SK-N-SH (cell line): Measurements from ENCODE around the gene EDRF1. TPM values are rescaled to one million over a fixed set of nuclear protein-coding genes. Genes with fewer than 3 reads are reported as not detected.

Experiments used
- CTCF ChIA-PET: fragments of 300-600, 350-600 bp; formaldehyde crosslinking; extraction: SDS; loops from one replicate; lab custom pipeline; 2021; lab: Yijun Ruan, JAX
- POLR2A ChIA-PET: fragments of 350-600 bp; sonication (Branson Sonifier 250); formaldehyde crosslinking; extraction: SDS; loops from one replicate; lab custom pipeline; 2020; ENCODE audit warnings: antibody characterized with exemption, inconsistent platforms; lab: Yijun Ruan, JAX
- DNase-seq: peaks from one replicate; pipeline ENCODE4 v3.0.0; 2012
- H2AFZ ChIP-seq: fragments of 200-600 bp; sonication (generic); 2 replicates; pipeline ENCODE4 v1.8.1; 2016; ENCODE audit warnings: antibody characterized with exemption, mild to moderate bottlenecking, low read depth
- H3F3A ChIP-seq: fragments of 200-600 bp; sonication (generic); replicated peaks from 2 replicates; pipeline ENCODE3; 2016; ENCODE audit warnings: antibody characterized with exemption, mild to moderate bottlenecking; ENCODE audit not compliant: insufficient read depth
- H3K27ac ChIP-seq, 2 experiments: fragments of 200-500 bp in 1 of 2; fragments of 200-600 bp in 1 of 2; sonication (Bioruptor generic) in 1 of 2; sonication (generic), shearing (Covaris generic) in 1 of 2; 2 replicates each; pipeline versions ENCODE4 v1.5.1 to v1.6.1; 2014 to 2016; ENCODE audit warnings: low read depth in 2 of 2, inconsistent platforms in 1 of 2, low read length in 1 of 2, mild to moderate bottlenecking in 1 of 2, mixed read lengths in 1 of 2
- H3K27me3 ChIP-seq: fragments of 200-600 bp; sonication (generic), shearing (Covaris generic); 2 replicates; pipeline ENCODE4 v1.6.1; 2016; ENCODE audit warnings: mixed run types; ENCODE audit not compliant: insufficient read depth
- H3K36me3 ChIP-seq, 2 experiments: fragments of 200-500 bp in 1 of 2; fragments of 200-600 bp in 1 of 2; sonication (Bioruptor generic) in 1 of 2; sonication (generic) in 1 of 2; replicated peaks in 1 of 2; 2 replicates each; pipeline versions ENCODE3 to v1.5.1; 2014 to 2016; ENCODE audit warnings: low read length in 1 of 2, mild to moderate bottlenecking in 1 of 2; ENCODE audit not compliant: insufficient read depth in 2 of 2, control insufficient read depth in 1 of 2
- H3K4me1 ChIP-seq, 2 experiments: fragments of 200-500 bp in 1 of 2; fragments of 200-600 bp in 1 of 2; sonication (Bioruptor generic) in 1 of 2; sonication (generic), shearing (Covaris generic) in 1 of 2; 2 replicates each; pipeline versions ENCODE4 v1.5.1 to v1.6.1; 2014 to 2016; ENCODE audit warnings: low read depth in 1 of 2, low read length in 1 of 2, mixed run types in 1 of 2; ENCODE audit not compliant: insufficient read depth in 2 of 2, control insufficient read depth in 1 of 2
- H3K4me2 ChIP-seq: fragments of 200-600 bp; sonication (generic), shearing (Covaris generic); 2 replicates; pipeline ENCODE4 v1.6.1; 2017; ENCODE audit warnings: mixed run types
- H3K4me3 ChIP-seq, 2 experiments: fragments of 200-500 bp in 1 of 2; fragments of 200-600 bp in 1 of 2; sonication (Bioruptor generic) in 1 of 2; sonication (generic), shearing (Covaris generic) in 1 of 2; 2 replicates each; pipeline versions ENCODE4 v1.5.1 to v1.8.1; 2014 to 2016; ENCODE audit warnings: low read depth in 2 of 2, inconsistent platforms in 1 of 2, low read length in 1 of 2, mild to moderate bottlenecking in 1 of 2, mixed read lengths in 1 of 2, moderate library complexity in 1 of 2
- H3K79me2 ChIP-seq: fragments of 200-600 bp; sonication (generic); 2 replicates; pipeline ENCODE4 v1.8.1; 2017; ENCODE audit warnings: mild to moderate bottlenecking; ENCODE audit not compliant: insufficient read depth
- H3K9ac ChIP-seq: fragments of 200-600 bp; sonication (generic); 2 replicates; pipeline ENCODE4 v1.6.1; 2017; ENCODE audit warnings: mixed run types
- H3K9me2 ChIP-seq: fragments of 200-600 bp; sonication (generic); 2 replicates; pipeline ENCODE4 v1.6.1; 2017; ENCODE audit warnings: mixed run types
- H3K9me3 ChIP-seq: fragments of 200-600 bp; sonication (generic); 2 replicates; pipeline ENCODE4 v1.6.1; 2017; ENCODE audit warnings: mixed run types, mild to moderate bottlenecking, moderate library complexity
- H4K20me1 ChIP-seq: fragments of 200-600 bp; sonication (generic); 2 replicates; pipeline ENCODE4 v1.6.1; 2017; ENCODE audit warnings: mild to moderate bottlenecking, mixed run types; ENCODE audit not compliant: insufficient read depth
- CHD2 ChIP-seq: fragments of 150-350 bp; IDR thresholded peaks from 2 replicates; pipeline ENCODE4 v1.6.1; 2018; ENCODE audit warnings: low read length; ENCODE audit not compliant: partially characterized antibody
- ELF1 ChIP-seq: IDR thresholded peaks from 2 replicates; pipeline ENCODE4 v1.4.0; 2012
- EP300 ChIP-seq, 2 experiments: IDR thresholded peaks; 2 replicates each; pipeline versions ENCODE4 v1.4.0 to v1.6.1; 2012; ENCODE audit warnings: borderline replicate concordance in 1 of 2, low read depth in 1 of 2, low read length in 1 of 2
- FOSL2 ChIP-seq: IDR thresholded peaks from 2 replicates; pipeline ENCODE4 v1.4.0; 2012; ENCODE audit warnings: low read depth, mild to moderate bottlenecking, moderate library complexity, borderline replicate concordance
- MEF2A ChIP-seq: IDR thresholded peaks from 2 replicates; pipeline ENCODE4 v1.4.0; 2012; ENCODE audit warnings: low read depth, borderline replicate concordance
- MXI1 ChIP-seq: IDR thresholded peaks from 2 replicates; pipeline ENCODE4 v1.6.1; 2012; ENCODE audit warnings: mild to moderate bottlenecking, low read depth, low read length, improper control_type of control experiment
- NRF1 ChIP-seq: IDR thresholded peaks from 2 replicates; pipeline ENCODE4 v1.6.1; 2012; ENCODE audit warnings: low read depth, mild to moderate bottlenecking, low read length
- REST ChIP-seq: IDR thresholded peaks from 2 replicates; pipeline ENCODE4 v1.6.1; 2012; ENCODE audit warnings: mild to moderate bottlenecking, low read depth, low read length, moderate library complexity
- TEAD4 ChIP-seq: IDR thresholded peaks from 2 replicates; pipeline ENCODE4 v1.4.0; 2012; ENCODE audit warnings: mild to moderate bottlenecking, borderline replicate concordance; ENCODE audit not compliant: insufficient read depth
- YY1 ChIP-seq: IDR thresholded peaks from 2 replicates; pipeline ENCODE4 v1.4.0; 2012; ENCODE audit warnings: low read depth, mild to moderate bottlenecking
- WGBS: methylation state at CpG from one replicate; pipeline ENCODE4 v1.1.6; 2017; ENCODE audit warnings: low lambda C conversion rate; 5-methylcytosine and 5-hydroxymethylcytosine counted together
- polyA plus RNA-seq, 3 experiments: library from polyadenylated mRNA; depleted of rRNA; stranded (reverse); fragments of >200 nt; gene quantifications; 2 replicates each; pipeline ENCODE4 v1.2.3, GENCODE V29; 2012
- TF ChIP-seq, protein P1 (sequence below): fragments of 150-350 bp; IDR thresholded peaks from 2 replicates; pipeline ENCODE4 v1.6.1; 2016; ENCODE audit warnings: mild to moderate bottlenecking, low read depth, low read length
- TF ChIP-seq, protein P2 (sequence below): fragments of 150-350 bp; IDR thresholded peaks from 2 replicates; pipeline ENCODE4 v1.6.1; 2017; ENCODE audit warnings: antibody characterized with exemption, low read length, low read depth, borderline replicate concordance

The EDRF1 gene
- polyA plus RNA-seq, 1 of the 3 experiments (the other 2 are of a cell fraction), result 19.2 TPM

- Histone ChIP-seq H3K4me3 (no peak overlapping the region), H3K27ac (no peak overlapping the region), H4K20me1 (no peaks in the 10 kb centered on the region), H3F3A (no peaks in the 10 kb centered on the region), H3K4me2 (no peak overlapping the region), H3K79me2 (no peaks in the 10 kb centered on the region), H3K9me3 (no peaks in the 10 kb centered on the region), H3K36me3 (peaks cover 10 to 70% of the 10 kb centered on the region in 2 experiments), H3K27me3 (no peaks in the 10 kb centered on the region), H3K9ac (no peak overlapping the region), H3K9me2 (no peaks in the 10 kb centered on the region), H2AFZ (no peak overlapping the region), H3K4me1 (no peaks in the 10 kb centered on the region)
- ChIA-PET POLR2A (no interaction called here), CTCF (no interaction called here)
- TF ChIP-seq CHD2, result no peak
- DNase-seq, result no peak
- 81% methylated on average over 8 of the region's 8 CpGs for WGBS
Observed at GRCh38 chr10:125795637-125796190, 76.2 kb downstream of the EDRF1 start.

DNA sequence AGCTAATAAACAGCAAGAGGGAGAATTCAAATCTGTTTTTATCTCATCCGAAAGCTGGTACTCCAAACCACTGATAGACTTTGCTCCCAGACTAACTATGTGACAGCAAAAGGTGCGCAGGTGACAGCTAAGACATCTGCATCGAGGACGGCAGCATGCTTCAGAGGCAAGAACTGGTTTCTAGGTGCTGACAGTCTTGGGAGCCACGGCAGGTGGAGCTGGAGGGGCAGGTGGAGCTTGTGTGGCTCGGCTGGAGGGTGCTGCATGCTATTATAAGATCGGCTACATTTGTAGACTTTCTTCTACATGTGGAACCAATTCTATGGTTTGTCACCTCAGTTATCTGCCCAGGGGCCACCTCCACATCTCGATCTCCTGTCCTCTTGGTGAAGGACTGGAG is 77.9 kb downstream of the EDRF1 start:
- peaks cover 11 to 70% of the 10 kb centered on the region in 2 experiments for H3K36me3 ChIP-seq
- DNase-seq, result no peak
- H3K9me3 ChIP-seq, result no peaks in the 10 kb centered on the region
- WGBS, result 90% methylated on average over 8 of the region's 8 CpGs
- H3K27ac ChIP-seq, result no peak overlapping the region
- no peaks in the 10 kb centered on the region for H3K27me3 ChIP-seq
- no peaks in the 10 kb centered on the region for H3F3A ChIP-seq
- H4K20me1 ChIP-seq, result no peaks in the 10 kb centered on the region
- H3K4me2 ChIP-seq, result no peak overlapping the region
- CTCF ChIA-PET, result interaction anchor here (1.0 kb wide), 1 partner anchor 29 kb away, joined by 3 read pairs; no protein-coding TSS in a partner anchor
- no peak overlapping the region for H3K9ac ChIP-seq
- POLR2A ChIA-PET, result no interaction called here
- H3K79me2 ChIP-seq, result no peaks in the 10 kb centered on the region
- H2AFZ ChIP-seq, result no peak overlapping the region
- no peak overlapping the region for H3K4me3 ChIP-seq
- no peaks in the 10 kb centered on the region for H3K4me1 ChIP-seq
- H3K9me2 ChIP-seq, result no peaks in the 10 kb centered on the region
- TF ChIP-seq EP300 (IDR thresholded peaks at IDR 0.05; ENCODE audit: borderline replicate concordance in 1 of 2, low read depth in 1 of 2, low read length in 1 of 2) (no peak), REST (no peak), YY1 (no peak), ELF1 (no peak), NRF1 (no peak), CHD2 (no peak)

DNA sequence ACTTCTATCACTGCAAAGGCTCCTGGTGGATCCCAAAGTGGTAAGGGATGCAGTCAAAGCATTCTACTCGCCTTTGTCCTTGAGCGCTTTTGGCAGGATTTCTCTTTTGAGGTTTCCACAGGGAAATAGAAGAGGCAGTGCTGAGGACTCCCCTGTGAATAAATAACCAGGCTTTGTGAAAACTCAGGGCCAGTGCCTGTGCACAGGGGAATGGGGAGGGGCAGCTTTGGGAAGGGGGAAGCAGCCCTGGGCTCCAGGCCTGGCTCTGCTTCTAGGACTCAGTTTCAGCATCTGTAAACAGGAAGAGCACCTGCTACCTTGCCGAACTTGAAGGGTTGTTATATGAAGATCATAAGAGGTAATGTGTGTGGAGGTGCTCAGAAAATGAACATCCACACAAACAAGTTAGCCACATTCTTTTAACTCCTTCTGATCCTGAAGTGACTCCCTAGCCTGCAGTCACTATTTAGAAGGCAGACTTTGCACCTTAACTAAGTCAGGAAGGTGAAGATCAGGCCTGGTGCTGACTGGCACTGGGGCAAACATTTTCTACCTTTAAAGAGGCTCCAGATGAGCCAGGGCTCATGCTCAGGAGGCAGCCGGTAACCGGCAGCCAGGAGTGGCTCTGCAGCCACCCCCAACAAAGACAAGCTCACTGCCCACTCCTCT is 78.6 kb downstream of the EDRF1 start:
- WGBS, result 72% methylated on average over 5 of the region's 5 CpGs
- Histone ChIP-seq H3K9me2 (no peaks in the 10 kb centered on the region), H3F3A (no peaks in the 10 kb centered on the region), H3K4me1 (no peaks in the 10 kb centered on the region), H4K20me1 (no peaks in the 10 kb centered on the region), H3K9ac (no peak overlapping the region), H3K79me2 (no peaks in the 10 kb centered on the region), H3K9me3 (no peaks in the 10 kb centered on the region), H2AFZ (no peak overlapping the region), H3K36me3 (peaks cover 7 to 67% of the 10 kb centered on the region in 2 experiments), H3K4me3 (no peak overlapping the region), H3K27me3 (no peaks in the 10 kb centered on the region), H3K27ac (no peak overlapping the region), H3K4me2 (no peak overlapping the region)
- ChIA-PET POLR2A (no interaction called here), CTCF (no interaction called here)
- no peak for DNase-seq
- TF ChIP-seq TEAD4 (no peak), NRF1 (no peak), MXI1 (no peak), MEF2A (no peak), FOSL2 (no peak)
- TF ChIP-seq, protein P1, sequence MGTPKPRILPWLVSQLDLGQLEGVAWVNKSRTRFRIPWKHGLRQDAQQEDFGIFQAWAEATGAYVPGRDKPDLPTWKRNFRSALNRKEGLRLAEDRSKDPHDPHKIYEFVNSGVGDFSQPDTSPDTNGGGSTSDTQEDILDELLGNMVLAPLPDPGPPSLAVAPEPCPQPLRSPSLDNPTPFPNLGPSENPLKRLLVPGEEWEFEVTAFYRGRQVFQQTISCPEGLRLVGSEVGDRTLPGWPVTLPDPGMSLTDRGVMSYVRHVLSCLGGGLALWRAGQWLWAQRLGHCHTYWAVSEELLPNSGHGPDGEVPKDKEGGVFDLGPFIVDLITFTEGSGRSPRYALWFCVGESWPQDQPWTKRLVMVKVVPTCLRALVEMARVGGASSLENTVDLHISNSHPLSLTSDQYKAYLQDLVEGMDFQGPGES, result no peak
- TF ChIP-seq, protein P2, sequence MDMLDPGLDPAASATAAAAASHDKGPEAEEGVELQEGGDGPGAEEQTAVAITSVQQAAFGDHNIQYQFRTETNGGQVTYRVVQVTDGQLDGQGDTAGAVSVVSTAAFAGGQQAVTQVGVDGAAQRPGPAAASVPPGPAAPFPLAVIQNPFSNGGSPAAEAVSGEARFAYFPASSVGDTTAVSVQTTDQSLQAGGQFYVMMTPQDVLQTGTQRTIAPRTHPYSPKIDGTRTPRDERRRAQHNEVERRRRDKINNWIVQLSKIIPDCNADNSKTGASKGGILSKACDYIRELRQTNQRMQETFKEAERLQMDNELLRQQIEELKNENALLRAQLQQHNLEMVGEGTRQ, result no peak
